Activated naive CD4-positive, alpha-beta T cell treated with anti-CD3 and anti-CD28 coated beads, Interleukin-2, amount 50 U/mL, for 72 hours (primary cell): ENCODE results near the gene RPL37. TPM values are rescaled to one million over a fixed set of nuclear protein-coding genes. Genes with fewer than 3 reads are reported as not detected.
"Not testable (repeated sequence)": the region's sequence is repeated elsewhere in the genome, so short reads cannot be mapped to it uniquely, and the experiment has no call there.

Source experiments
- ATAC-seq, 2 donors: fragments of 150-1000 bp; cut with Tn5 transposase; 2 replicates each; pipeline ENCODE4 v1.10.0; 2021; ENCODE audit warnings: mild to moderate bottlenecking in 2 of 2, moderate library complexity in 2 of 2
- DNase-seq, 2 donors: peaks; one replicate each; pipeline ENCODE4 v3.0.0; 2021 to 2022; ENCODE audit warnings: low spot score in 2 of 2
- H3K27ac Mint-ChIP-seq, 2 donors: one replicate each; pipeline ENCODE4 v1.8.0; 2022; ENCODE audit warnings: mild to moderate bottlenecking in 2 of 2, mixed read lengths in 2 of 2
- H3K36me3 Mint-ChIP-seq, 2 donors: one replicate each; pipeline ENCODE4 v1.8.0; 2022; ENCODE audit warnings: mixed read lengths in 2 of 2
- H3K9me3 Mint-ChIP-seq, 2 donors: one replicate each; pipeline ENCODE4 v1.8.0; 2022; ENCODE audit warnings: mixed read lengths in 2 of 2
- total RNA-seq, 2 donors: library from RNA; stranded (reverse); gene quantifications; one replicate each; pipeline ENCODE4 v1.2.3, GENCODE V29; 2022

RPL37 gene
- total RNA-seq, 2 donors from 2014 or later, result 1,805 to 1,969 TPM

DNA sequence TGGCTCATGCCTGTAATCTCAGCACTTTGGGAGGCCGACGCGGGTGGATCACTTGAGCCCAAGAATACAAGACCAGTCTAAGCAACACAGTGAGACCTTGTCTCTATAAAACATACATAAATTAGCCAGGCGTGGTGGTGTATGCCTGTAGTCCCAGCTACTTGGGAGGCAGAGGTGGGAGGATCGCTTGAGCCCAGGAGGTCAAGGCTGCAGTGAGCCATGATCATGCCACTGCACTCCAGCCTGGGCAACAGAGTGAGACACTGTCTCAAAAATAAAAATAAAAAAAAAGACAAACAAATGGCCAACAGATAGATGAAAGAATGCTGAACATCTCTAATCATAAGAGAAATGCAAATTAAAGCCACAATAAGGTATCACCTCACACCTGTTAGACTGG, 46.1 kb downstream of the RPL37 start:
- not testable (repeated sequence) for DNase-seq, H3K9me3 Mint-ChIP-seq, ATAC-seq, H3K27ac Mint-ChIP-seq
- H3K36me3 Mint-ChIP-seq, result peaks cover 9 to 49% of the 10 kb centered on the region in 2 donors

DNA sequence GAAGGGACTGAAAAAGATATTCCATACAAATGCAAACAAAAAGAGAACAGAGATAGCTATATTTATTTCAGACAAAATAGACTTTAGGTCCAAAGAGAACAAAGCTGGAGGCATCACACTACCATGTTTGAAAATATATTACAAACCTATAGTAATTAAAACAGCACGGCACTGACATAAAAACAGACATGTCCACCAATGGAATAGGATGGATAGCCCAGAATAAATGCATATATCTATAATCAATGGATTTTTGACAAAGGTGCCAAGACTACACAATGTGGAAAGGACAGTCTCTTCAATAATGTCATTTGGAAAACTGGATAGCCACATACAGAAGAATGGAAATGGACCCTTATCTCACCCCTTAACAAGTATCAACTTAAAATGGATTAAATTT, 47.0 kb downstream of the RPL37 start:
- DNase-seq, result no peak
- Mint-ChIP-seq H3K9me3 (peaks cover 0 to 8% of the 10 kb centered on the region in 2 donors), H3K27ac (no peak overlapping the region), H3K36me3 (peaks cover 9 to 44% of the 10 kb centered on the region in 2 donors)
- ATAC-seq, result no peak

DNA sequence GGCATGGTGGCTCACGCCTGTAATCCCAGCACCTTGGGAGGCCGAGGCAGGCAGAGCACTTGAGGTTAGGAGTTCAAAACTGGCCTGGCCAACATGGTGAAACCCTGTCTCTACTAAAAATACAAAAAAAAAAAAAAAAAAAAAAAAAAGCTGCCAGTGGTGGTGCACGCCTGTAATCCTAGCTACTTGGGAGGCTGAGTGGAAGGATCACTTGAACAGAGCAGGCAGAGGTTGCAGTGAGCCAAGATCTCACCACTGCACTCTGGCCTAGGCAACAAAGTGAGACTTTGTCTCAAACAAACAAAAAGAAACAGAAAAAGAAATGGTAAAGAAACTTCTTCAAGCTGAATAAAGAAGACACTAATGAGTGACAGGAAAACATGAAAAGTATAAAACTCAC, 48.4 kb downstream of the RPL37 start:
- not testable (repeated sequence) for DNase-seq, H3K9me3 Mint-ChIP-seq, ATAC-seq
- Mint-ChIP-seq H3K27ac (peak overlapping the region in 1 of 2 donors; percentile 45), H3K36me3 (peaks cover 9 to 44% of the 10 kb centered on the region in 2 donors)

DNA sequence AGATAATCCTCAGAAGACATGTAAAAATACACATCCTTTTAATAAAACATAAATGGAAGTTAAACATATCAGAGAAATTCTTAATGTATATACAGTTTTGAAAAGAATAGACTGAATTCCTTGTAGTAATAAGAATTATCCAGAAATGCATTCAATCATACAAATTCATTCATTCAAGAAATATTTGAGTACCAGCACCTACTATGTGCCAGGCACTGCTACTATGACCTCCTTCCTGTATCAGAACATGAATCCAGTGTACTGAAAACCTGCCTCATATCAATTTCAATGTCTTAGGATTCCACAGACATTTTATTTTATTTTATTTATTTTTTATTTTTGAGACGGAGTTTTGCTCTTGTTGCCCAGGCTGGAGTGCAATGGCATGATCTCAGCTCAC, 50.1 kb downstream of the RPL37 start:
- Mint-ChIP-seq H3K27ac (no peak overlapping the region), H3K36me3 (peaks cover 9 to 35% of the 10 kb centered on the region in 2 donors), H3K9me3 (peaks cover 0 to 8% of the 10 kb centered on the region in 2 donors)
- DNase-seq (no peak), ATAC-seq (no peak)

DNA sequence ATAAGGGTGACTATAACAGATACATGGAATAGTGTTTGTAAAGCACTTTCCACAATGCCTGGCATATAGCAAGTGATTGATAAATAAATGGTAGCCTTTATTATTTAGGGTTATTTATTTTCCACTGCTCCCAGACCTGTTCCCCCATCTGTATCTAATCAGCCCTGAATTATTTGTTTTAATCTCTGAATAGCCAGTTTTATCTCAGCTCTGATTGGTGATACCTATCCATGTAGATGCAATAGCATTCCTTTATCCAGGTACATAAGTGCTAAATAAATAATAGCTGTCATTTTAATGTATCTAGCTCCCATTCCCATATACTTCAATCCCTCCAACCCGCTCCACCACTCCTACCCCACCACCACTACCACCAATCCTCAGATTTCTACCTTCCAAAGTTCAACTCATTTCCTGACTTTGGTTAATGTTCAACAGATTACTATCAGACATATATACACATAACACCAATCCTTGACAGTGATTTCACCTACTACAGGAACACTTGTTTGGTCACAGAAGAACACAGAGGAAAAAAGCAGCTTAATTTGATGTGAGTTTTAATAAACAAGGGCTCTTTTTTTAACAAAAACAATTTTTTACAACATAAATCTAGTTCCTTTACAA, 50.9 kb downstream of the RPL37 start:
- ATAC-seq (no peak), DNase-seq (no peak)
- Mint-ChIP-seq H3K27ac (no peak overlapping the region), H3K36me3 (peaks cover 9 to 32% of the 10 kb centered on the region in 2 donors), H3K9me3 (peaks cover 0 to 8% of the 10 kb centered on the region in 2 donors)

DNA sequence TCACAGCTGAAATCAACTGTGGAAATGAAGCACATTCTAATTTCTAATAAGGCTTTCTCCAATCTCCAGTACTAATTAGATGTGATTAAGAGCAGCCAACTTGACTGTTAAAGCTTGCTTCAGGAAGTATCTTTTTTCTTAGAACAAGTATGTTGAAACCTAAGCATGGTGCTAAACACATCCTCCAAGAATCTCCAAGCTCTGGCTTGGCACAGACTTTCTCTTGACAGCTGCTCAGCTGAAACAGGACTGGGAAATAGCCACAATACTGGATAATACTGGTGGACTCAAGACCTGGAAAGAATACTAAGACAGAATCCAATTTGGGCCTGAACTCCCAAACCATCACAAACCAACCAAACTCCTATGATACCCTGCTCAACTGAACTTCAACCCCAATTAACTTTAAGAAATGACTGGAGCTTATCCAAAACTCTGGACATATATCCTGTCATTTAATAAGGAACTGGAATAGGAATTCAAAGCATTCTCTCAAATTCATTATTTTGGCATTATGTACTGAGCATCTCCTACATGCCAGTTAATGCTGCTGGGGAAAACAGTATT, 53.1 kb downstream of the RPL37 start:
- H3K9me3 Mint-ChIP-seq, result no peaks in the 10 kb centered on the region
- DNase-seq (no peak), ATAC-seq (no peak)
- no peak overlapping the region for H3K27ac Mint-ChIP-seq
- H3K36me3 Mint-ChIP-seq, result peaks cover under 1 to 17% of the 10 kb centered on the region in 2 donors

DNA sequence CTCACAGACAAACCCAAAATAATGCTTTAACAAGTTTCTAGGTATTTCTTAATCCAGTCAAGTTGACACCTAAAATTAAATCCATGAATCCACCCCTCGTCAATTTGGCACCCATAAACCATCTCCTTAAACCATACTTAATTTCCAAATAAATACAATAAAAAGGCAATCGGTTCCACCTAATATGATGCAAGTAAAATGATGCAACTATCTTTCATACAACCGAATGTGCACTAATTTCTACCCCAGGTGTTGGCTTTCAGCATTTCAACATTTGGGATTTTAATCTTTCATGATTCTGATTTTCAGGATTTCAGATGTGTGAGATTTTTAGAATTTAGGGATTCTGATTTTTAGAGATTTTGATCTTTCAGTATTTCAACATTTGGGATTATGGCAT, 54.2 kb downstream of the RPL37 start:
- DNase-seq (no peak), ATAC-seq (no peak)
- peaks cover 5 to 19% of the 10 kb centered on the region in 2 donors for H3K36me3 Mint-ChIP-seq
- no peak overlapping the region for H3K27ac Mint-ChIP-seq
- no peaks in the 10 kb centered on the region for H3K9me3 Mint-ChIP-seq

DNA sequence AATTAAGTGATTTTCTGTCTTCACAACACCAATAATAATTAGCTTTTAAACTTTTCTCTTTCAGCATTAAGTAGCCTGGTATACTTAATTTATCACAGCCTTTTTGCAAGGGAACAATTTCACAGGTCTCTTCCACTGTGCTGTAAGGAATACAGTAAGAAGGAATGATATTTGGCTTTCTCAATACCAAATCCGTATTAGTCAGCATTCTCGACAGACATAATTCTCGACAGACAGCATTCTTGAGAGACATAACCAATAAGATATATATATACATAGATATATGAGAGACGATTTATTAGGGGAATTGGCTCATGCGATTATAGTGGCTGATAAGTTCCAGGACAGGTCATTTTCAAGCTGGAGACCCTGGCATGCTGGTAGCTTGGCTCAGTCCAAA, 54.8 kb downstream of the RPL37 start:
- ATAC-seq (no peak), DNase-seq (no peak)
- Mint-ChIP-seq H3K9me3 (no peaks in the 10 kb centered on the region), H3K27ac (no peak overlapping the region), H3K36me3 (peaks cover 5 to 17% of the 10 kb centered on the region in 2 donors)

DNA sequence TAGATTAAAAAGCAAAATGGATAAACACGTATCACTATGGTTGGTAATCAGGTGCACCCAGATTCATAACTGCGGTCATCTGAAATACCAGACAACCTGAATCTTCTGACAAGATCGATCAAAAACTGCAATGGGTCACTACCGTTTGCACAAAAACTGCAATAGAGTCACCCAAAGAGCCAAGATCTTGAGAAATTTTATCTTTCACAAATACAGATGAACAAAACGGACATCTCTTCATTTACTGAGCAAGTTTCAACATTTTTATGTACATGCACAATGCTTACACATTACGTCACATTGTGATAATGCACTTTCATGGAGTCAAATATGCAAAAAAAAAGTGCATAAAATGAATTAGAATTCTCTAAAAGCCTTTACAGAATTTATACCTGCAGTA, 55.5 kb downstream of the RPL37 start:
- peaks cover 5 to 17% of the 10 kb centered on the region in 2 donors for H3K36me3 Mint-ChIP-seq
- no peak for ATAC-seq
- H3K9me3 Mint-ChIP-seq, result no peaks in the 10 kb centered on the region
- H3K27ac Mint-ChIP-seq, result no peak overlapping the region
- no peak for DNase-seq

DNA sequence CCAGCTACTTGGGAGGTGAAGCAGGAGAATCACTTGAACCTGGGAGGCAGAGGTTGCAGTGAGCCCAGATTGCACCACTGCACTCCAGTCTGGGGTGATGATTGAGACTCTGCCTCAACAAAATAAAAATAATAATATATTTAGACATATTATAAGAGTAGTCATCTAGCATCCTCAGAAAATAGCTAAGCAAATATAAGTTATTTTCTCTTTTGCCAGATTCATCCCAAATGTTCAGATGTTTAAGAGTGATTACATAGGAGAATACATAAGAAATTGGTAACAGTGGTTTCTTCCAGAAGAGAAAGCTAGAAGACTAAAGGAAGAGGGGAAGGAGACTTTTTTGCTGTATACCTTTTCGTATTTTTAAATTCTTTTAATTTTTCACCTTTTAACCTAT, 56.9 kb downstream of the RPL37 start:
- H3K36me3 Mint-ChIP-seq, result peaks cover 10 to 17% of the 10 kb centered on the region in 2 donors
- DNase-seq (no peak), ATAC-seq (no peak)
- H3K9me3 Mint-ChIP-seq, result no peaks in the 10 kb centered on the region
- no peak overlapping the region for H3K27ac Mint-ChIP-seq

DNA sequence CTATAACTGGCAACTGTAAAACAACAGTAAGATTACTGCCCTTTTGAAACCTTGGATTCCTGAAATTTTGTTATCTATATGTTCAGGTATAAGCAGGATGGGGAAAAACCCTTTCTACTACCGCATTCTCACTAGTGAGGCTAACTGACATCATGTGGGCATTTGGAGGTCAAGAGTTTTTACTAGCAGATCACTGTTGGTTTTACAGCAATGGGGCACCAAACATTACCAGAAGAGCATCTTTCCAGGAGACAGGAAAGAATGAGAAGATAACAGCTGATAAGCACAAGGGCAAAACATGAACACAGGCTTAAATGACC, 58.4 kb downstream of the RPL37 start:
- DNase-seq (no peak), ATAC-seq (peak in 1 of 2 donors; percentile 59)
- no peaks in the 10 kb centered on the region for H3K9me3 Mint-ChIP-seq
- H3K36me3 Mint-ChIP-seq, result peaks cover 10 to 17% of the 10 kb centered on the region in 2 donors
- H3K27ac Mint-ChIP-seq, result peak overlapping the region in 1 of 2 donors; percentile 40

DNA sequence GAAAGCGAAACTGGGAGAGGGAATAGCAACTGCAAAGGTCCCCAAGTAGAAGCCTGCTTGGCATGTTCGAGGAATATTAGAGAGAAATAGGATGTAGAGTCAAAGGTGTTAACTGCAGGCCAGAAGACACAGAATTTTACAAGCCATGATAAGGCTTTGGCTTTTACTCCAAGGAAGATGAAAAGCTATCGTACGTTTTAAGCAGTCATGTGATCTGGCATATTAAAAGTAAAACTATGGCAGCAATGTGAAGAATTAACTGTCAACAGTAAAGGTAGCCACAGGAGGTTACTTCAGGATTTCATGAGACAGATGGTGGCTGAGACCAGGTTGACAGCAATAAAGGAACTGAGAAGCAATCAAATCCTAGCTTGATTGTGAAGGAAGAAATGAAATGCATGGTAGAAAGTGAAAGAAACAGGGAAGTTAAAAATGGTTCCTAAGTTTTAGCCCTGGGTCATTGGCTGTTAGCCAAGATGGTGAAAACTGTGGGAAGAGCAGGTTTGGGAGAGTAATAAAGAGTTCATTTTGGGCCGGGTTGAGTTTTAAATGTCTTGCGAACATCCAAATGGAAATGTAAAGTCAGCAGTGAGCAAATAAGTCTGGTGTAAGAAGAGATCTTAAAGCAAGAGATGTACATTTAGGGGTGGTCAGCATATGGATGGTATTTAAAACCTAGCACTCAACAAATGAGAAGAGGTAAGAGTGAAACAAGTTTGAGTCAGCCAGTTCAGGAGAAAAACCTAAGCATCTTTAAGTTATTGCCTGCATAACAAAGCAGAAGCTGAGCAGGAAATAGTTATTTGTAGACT, 59.0 kb downstream of the RPL37 start:
- Mint-ChIP-seq H3K36me3 (peaks cover 10 to 17% of the 10 kb centered on the region in 2 donors), H3K27ac (peak overlapping the region; percentile 4 to 40), H3K9me3 (no peaks in the 10 kb centered on the region)
- ATAC-seq, result peak in 1 of 2 donors; percentile 61
- DNase-seq, result no peak

Other genes with a start within 250 kb of the RPL37 start
- gene PTGER4, start 155.3 kb downstream of the RPL37 start, total RNA-seq, result 10 to 100 TPM; 56.9 to 61.0 TPM
- 10 to 100 TPM; 22.2 to 22.5 TPM for gene TTC33, start 79.3 kb downstream of the RPL37 start, total RNA-seq
- gene PRKAA1, start 36.8 kb downstream of the RPL37 start, total RNA-seq, result 10 to 100 TPM; 48.2 to 50.0 TPM
- gene CARD6, start 6.1 kb upstream of the RPL37 start, total RNA-seq, result 1 to 10 TPM; 2.2 to 2.8 TPM
- not detected for gene C7, start 74.3 kb upstream of the RPL37 start, total RNA-seq
- gene MROH2B, start 236.1 kb upstream of the RPL37 start, total RNA-seq, result not detected